NCI-H2029 treated with DMSO at 0.1 percent for 48 hours (cell line): ENCODE results near the gene ITGA11.

Source experiments
- DNase-seq: peaks from one replicate; lab custom pipeline; 2025; lab: John Stamatoyannopoulos, UW

The ITGA11 gene

DNA sequence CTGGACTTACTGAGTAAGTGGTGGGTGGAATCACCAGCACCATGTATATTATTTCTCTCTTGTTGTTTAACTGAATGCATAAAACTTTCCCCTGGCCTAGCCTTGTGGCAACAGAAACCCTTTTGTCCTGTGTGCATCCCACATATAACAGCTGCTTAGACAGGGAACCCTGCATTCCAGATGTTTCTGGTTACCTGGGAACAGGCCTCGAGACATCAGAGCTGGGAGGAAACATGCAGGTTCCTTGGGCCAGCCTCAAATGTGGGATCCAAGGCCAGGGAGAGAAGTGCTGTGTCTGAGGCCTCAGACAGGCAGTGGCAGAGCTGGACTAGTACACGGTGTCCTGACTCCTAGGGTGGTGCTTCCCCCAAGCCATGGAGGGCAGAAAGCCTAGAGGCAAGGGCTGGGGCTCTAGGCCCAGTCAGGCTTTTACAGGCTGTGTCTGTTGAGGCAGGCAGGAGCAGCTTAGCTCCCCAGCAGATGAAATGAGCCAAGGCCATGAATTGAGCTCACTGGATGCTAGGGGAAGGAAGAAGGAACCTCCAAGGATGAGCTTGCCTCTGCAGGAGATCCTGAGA is 57.7 kb downstream of the ITGA11 start:
- DNase-seq, result no peak

DNA sequence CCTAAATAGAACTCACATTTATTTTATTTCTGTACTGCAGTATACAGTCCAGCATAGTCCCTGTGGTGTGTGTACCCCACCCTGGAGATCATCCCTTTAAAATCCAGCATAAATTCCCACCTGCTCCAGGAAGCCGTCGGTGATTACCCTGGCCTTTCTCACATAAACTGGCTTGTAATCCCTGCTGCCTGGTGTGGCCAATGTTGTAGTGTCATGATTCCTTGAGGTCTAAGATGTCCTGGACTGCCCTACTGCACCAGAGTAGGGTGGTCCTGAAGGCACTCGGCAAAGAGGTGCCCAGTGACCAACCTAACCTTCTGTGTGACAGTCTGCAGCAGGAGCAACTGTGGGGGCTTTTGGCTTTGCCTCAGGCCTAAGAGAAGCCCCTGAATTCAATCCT is 58.9 kb downstream of the ITGA11 start:
- DNase-seq, result no peak

DNA sequence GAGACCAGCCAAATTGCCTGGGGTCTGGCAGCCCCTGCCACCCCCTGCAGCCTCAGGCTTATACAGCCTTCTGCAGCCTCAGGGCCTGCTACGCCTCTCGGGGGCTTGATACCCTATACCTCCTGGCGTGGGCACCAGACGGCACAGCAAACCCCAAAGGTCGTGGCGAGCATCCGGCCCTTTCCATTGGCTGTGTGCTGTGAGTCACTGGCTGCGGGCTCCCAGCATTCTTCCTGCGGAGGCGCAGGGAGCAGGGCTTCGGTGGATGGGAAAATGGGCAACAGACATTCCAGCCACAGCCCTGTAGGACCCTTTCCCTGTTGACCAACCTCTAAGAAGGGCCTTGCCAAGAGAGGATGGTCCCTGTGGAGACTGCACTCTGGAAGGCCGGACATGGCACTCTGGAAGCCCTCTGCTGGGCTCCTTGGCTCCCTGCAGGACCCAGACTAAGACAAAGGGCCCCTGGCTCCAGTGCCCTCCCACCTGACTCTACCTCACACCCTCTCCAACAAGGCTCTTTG is 59.6 kb downstream of the ITGA11 start:
- no peak for DNase-seq

DNA sequence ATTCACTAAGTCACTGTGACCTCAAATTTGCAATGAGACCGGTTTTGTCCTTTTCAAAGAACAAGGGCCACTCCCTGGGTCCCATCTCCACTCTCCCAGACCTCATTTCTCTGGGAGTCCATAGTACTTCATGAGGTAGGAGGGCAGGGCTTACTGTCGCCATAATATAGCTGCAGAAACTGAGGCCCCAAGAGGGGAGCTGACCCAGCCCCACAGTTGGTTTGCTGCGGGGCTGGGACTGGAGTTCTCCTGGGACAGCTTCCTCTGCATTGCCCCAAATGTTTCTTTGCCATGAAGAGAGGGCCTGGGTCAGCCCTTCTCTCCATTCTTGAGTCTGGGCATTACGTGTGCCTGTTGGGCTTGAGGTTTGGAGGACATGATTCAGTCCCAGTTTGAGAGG is 60.1 kb downstream of the ITGA11 start:
- DNase-seq, result no peak

DNA sequence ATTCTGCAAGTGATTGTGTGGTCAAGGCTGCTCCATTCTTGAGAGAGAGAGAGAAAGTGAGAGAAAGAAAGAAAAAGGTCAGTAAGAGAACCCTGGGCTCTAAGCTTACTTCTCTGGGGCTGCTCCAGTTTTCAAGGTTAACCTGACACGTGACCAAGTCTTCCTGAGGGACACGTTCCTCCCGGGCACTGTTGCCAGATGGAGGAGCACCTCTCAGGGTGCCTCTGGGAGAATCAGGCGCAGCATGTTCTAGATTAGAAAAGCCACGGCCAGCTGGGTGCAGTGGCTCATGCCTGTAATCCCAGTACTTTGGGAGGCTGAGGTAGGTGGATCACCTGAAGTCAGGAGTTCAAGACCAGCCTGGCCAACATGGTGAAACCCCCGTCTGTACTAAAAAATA is 60.8 kb downstream of the ITGA11 start:
- no peak for DNase-seq

DNA sequence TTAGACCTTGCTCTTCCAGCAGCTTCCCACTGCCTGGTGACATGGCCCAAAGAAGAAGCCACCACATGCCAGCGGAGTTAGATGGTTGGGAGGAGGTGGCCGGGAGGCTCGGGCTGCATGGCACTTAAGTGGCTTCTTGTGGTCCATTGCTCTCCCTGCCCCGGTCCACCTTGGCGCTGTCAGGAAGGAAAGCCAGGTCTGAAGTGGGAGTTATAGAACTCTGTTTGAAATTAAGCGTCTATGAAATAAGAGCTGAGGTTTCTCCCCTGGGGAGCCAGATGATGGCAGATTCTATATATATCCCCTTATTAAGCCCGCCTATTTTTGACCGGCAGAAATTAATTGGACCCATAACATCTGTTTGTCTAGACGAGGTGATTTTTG is 61.2 kb downstream of the ITGA11 start:
- DNase-seq, result no peak

DNA sequence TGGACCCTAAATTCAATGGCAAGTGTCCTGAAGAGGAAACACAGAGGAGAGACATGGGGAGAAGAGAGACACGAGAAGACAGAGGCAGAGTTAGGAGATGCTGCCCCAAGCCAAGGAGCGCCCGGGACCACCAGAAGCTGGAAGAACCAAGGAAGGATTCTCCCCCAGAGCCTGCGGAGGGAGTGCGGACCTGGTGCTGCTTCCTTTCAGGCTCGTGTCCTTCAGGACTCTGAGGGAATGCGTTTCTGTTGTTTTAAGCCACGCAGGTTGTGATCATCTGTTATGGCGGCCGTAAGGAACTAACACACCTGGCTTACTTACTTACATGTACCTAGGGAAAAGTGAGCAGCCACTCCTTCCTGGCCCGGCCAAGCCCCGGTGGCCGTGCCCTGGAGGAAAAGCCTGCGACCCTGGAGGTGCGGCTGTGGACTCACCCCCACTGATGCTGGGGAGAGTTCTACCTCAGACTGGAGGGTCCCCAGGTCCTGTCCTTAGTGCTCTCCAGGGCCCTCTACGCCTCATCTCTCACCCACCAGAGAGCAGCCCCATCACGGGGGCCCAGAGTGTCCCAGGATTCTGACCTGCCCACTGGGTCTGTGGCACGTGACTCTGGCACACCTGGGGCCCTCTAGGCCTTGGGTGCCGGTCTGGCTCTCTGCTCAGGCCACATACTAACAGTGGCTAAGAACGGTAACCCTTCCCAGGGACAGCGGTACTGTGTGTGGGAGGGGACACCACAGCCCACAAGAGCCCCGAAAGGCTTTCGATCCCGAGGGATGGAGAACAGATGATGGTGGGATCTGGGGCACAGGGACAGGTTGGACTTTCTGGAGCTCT is 61.8 kb downstream of the ITGA11 start:
- DNase-seq, result no peak

DNA sequence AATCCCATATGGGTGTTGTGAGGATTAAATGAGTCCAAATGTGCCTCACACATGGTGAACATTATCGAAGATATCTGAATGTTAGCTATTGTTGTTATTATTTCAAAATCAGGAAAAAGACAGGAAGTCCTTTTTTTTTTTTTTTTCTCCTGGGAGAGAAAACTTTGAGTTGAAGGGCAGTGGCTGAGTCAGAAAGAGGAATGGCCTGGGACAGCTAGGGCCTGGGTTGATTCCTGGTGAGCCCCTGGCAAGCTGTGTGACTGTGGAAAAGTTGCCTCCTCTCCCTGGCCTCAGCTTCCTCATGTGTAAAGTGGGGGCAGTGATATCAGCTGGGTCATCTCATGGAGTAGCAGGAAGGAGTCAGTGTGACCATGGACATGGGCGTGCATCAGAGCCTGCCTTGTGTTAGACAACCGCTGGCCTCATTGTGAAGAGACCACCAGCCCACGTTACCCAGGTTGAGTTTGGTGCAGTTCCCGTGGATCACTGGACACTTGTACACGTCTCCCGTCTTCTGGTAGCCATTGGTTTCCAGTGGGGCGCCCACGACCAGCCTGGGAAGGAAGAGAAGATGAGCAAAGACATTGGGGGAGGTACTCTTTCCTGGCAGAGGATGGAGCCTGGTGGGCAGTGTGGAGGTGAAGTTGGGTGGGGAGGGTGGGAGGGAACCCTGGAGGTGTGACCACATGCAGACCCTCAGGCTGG is 63.1 kb downstream of the ITGA11 start:
- no peak for DNase-seq

DNA sequence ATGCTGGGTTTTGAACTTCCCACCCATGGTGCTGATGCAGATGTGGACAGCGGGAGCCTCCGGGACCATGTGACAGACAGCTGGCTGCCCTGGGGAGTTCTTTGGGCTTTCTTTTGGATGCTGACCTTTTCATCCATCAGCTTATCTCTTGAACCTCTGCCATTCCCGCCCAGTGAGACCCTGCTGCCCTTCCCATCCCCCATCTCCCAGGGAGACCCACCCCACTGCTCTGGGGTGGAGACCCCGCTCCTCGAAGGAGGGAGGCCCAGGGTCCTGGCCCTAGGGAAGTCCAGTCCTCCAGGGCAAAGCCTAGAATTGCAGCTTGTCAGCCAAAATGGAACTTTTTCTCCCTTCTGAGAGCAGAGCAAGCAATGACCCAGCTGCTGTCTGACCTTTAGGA is 64.0 kb downstream of the ITGA11 start:
- DNase-seq, result no peak

DNA sequence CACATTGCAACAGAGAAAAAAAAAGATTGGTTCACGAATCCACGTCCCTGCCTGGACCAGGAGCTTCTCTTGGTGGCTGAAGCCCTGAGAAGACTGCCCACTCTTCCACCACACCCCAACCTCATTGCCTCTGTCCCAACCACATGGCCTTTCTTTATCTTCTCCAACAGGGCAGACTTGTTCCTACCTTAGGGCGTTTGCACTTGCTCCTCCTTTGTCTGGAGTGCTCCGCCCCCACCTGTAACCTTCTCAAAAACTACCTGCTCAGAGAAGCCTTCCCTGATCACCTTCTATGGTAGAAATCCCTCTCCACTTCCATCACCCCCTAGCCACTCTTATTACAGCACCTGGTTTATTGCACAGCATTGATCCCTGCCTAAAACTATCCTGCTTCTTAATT is 64.7 kb downstream of the ITGA11 start:
- DNase-seq, result no peak

DNA sequence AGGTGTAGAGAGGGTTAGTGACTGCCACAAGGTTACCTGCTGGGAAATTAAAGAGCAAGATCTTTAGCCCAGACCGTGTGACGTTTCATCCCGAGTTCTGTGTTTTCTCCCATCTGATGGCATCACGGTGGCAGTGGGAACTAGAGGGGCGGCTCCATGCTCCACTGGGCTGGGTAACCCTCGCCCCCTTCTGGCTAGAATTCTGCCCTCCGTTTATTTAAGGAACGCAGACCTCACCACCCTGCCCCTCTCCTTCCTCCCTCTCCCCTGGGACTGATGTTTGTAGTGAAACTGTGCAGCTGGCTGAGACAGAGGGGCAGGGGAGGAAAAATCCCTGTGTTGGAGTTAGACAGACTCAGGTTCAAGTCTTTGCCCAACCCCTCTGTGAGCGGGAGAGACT is 65.6 kb downstream of the ITGA11 start:
- DNase-seq, result no peak

DNA sequence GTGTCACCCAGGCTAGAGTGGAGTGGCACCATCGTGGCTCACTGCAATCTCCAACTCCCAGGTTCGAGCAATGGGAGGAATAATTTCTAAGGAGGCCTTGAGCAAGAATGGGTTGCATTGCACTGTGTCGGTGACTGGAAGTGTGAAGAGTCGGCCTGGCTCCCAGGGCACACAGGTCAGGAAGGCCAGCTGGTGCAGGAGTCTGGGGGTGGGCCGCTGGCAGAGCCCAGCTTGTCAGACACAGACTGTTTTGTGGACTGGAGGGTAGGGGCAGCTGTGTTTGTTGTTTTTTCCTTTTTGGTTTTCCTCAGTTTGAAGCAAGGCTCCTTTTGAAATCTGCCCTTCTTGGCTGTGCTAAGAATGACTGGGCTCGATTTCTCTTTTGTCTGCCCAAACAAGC is 66.2 kb downstream of the ITGA11 start:
- DNase-seq, result no peak

DNA sequence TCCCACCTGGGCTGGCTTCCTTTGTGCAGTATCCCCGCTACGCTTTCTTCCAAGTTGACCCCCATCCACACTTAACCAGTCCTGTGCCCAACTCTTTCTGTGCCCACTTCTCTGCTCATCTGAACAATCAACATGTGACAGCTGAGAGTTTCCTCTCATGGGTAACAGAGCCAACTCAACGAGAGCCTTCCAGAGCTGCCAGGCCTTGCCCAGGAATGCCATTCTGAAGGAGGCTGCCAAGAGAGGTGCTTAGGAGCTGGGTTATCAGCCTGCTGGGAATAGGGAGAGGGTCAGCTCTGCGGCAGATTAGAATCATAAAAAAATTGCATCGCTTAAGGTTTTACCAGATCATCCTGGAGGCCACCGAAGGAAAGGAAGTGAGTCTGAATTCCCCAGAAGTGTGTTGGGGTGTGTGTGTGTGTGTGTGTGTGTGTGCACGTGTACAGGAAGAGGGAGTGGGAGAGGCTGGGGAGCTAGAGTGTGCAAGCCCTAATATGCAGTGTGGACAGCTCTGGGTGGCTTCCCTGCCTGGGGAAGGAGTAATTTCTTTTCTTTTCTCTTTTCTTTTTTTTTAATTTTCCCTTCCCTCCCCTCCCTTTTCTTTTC is 66.7 kb downstream of the ITGA11 start:
- DNase-seq, result no peak

DNA sequence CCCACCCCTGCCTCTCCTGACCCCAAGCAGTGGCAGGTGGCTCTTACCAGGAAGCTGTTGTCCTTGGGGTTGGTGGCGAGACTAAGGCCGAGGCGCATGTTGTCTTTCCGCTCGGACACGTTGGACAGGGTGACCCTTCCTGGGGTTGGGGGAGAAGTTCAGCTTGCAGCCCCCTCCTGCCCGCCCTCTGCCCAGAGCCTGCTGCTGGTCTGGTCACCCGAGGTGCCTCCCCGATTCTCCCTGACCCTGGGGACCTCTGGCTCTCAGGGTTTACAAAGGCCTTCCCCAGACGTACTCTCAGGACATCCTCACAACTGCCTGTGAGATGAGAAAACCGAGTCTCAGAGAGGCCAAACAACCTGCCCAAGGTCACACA is 67.3 kb downstream of the ITGA11 start:
- DNase-seq, result no peak

DNA sequence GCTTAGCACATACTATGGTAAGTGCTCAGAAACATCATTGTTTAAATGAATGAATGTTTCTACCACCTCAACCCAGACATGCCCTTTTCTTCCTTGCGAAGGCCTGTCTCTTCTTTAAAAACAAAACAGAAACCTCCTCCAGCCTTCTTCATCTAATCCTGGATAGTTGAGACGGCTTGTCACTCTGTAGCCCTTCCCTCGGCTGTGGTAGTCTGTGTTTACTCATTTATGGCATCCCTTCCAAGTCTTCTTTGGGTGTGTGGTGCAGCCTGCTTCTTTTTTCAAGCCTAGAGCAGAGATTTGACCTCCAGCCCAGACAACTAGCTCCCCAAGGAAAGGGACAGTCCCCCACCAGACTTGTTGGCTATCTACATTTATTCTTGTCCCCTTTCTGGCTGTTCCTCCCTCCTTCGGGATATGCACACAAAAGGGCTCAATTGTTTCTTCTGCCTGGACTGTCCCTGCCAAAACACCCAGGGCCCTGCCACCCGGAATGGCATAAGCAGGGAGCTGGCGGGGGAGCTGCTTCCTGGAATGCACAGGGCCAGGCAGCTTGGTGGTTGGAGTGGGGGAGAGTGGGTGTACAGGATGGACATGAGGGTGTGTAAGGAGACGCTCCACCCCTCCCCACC is 67.8 kb downstream of the ITGA11 start:
- DNase-seq, result no peak

DNA sequence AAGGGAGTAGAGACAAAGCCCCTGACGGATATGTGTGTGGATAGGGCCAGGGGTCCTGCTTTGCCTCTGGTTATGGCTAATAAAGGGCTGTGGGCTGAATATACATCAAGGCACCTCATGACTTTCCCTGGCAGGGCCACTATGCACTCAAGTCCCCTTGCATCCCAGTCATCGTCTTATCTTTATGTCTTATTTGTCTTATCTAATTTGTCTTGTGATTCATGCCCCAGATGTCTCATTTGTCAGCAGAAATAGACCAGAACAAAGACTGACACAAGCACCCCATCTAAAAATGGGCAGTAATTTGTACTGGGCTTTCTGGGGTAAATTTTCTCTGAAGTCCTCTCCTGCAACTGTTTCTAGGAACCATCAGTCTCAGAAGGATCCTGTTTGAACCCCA is 68.6 kb downstream of the ITGA11 start:
- DNase-seq, result no peak

DNA sequence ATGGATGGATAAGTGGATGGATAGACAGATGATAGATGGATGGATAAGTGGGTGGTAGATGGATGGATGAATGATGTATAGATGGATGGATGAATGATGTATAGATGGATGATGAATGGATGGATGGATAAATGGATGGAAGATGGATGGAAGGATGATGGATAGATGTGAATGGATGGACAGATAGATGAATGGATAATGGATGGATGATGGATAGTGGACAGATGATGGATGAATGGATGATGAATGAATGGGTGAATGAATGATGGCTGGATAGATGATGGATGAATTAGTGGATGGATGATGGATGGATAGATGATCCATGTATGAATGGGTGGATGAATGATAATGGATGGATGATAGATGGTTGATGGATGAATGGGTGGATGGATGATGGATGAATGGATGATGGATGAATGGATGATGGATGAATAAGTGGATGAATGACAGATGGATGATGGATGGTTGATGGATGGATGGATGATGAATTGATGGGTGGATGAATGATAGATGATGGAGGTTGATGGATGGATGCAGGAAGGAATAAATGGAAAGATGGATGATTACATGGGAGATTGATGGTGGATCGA is 69.3 kb downstream of the ITGA11 start:
- no peak for DNase-seq

DNA sequence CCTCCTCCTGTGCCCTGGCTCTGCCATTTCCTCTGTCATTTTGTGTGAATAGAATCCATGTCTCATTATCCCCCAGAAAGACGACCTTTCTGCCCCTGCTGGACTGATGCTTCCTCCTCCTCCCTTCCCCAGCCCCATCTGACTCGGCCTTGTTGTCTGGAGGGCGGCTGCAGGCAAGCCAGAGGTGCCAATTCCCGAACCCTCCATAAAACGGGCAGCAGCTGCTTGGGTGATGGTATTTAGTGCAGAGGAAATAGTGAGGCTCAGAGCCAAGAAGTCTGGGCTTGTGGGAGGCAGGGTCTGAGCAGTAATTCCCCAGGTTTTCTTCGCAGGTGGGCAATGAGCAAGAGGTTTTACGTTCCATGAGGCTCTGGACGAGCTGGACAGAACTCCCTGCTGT is 71.2 kb downstream of the ITGA11 start:
- no peak for DNase-seq

DNA sequence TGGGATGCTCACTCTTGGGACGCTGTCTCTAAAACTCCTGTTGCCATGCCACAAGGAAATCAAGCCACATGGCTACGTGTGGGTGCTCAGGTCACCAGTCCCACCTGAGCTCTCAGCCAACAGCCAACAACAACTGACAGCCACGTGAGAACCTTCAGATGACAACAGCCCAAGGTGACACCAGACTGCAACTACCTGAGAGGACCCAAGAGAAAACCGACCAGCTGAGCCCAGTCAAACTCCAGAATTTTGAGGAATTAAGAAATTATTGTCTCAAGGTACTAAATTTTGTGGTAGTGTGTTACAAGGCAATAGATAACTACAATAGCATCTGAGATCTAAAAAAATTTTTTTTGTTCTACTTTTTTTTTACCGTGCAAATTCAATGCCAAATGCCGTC is 75.2 kb downstream of the ITGA11 start:
- DNase-seq, result no peak

DNA sequence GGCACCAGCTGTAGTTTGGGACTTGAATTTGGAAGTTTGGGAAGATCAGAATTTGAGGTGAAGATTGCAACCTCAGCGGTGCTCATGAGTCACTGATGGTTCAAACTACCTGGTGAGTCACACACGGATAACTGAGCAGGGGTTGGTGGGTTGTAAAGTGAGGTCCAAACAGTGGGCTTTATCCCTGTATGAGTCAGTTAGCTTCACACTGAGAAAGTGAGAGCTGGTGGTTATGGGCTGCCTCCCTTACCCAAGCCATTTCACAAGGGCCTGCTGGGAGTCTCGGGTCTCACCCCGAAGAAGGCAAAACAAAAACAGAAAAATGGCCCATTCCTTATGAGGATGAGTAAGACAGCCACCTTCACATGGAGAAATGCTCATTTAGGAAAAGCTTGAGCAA is 77.0 kb downstream of the ITGA11 start:
- no peak for DNase-seq

DNA sequence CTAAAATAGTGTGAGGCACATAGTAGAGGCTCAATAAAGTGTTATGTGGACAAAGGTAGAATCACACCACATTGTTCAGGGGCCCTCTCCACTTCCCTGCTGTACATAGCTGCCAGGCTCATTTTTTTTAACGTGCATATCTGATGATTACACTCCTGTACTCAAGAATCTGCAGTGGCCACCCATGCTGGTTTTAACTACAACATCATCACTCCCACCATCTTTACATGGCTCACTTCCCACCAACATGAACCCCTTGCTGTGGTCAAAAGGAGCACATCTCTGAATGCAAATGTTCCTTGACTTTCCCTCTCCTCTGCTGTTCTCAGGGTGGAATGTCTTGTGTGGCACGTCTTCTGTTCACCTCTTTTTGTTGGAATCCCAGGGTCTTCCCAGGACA is 77.7 kb downstream of the ITGA11 start:
- DNase-seq, result no peak
